HepG2 (cell line): Measurements from ENCODE around the gene ERCC6L2. TPM values are rescaled to one million over a fixed set of nuclear protein-coding genes. Genes with fewer than 3 reads are reported as not detected.

Source experiments
- ATAC-seq: fragments of 200-7000 bp; cut with Tn5 transposase; 3 replicates; pipeline ENCODE4 v1.9.1; 2020; ENCODE audit warnings: mild to moderate bottlenecking, moderate library complexity
- BruUV-seq: library from RNA; stranded (reverse); fragments of 400-500 nt; replicated peaks from 2 replicates; lab custom pipeline; 2021; lab: Mats Ljungman, UMichigan
- CTCF ChIA-PET: fragments of 300-600 bp; formaldehyde crosslinking; extraction: SDS; loops from one replicate; lab custom pipeline; 2021; ENCODE audit warnings: low total read pairs, inconsistent platforms, low intra/inter-chr PET ratio; lab: Yijun Ruan, JAX
- POLR2A ChIA-PET: fragments of 350-600 bp; sonication (Branson Sonifier 250); formaldehyde crosslinking; loops from one replicate; lab custom pipeline; 2020; ENCODE audit warnings: antibody characterized with exemption, inconsistent platforms; lab: Yijun Ruan, JAX
- DNase-seq: peaks from one replicate; pipeline ENCODE4 v3.0.0-alpha.2; 2015; ENCODE audit warnings: low spot score
- FAIRE-seq: peaks from 3 replicates; lab custom pipeline; 2011; peaks lifted over from hg19 to GRCh38; lab: Jason Lieb, UNC
- H2AFZ ChIP-seq: one replicate; pipeline ENCODE4 v1.6.1; 2011; ENCODE audit warnings: low read length, inconsistent platforms
- H3K27ac ChIP-seq: fragments of 300-600 bp; 3 replicates; pipeline ENCODE4 v1.8.0; 2011; ENCODE audit warnings: mixed run types, mild to moderate bottlenecking, mixed read lengths, low read length, inconsistent platforms; ENCODE audit not compliant: insufficient read depth; ENCODE audit errors: extremely low read length
- H3K27me3 ChIP-seq, 2 experiments: fragments of 200-600 bp in 1 of 2; 2 replicates in 1 of 2; 3 replicates in 1 of 2; pipeline versions ENCODE4 v1.6.0 to v1.8.0; 2011; ENCODE audit warnings: low read length in 2 of 2, mild to moderate bottlenecking in 2 of 2, moderate library complexity in 2 of 2, inconsistent platforms in 1 of 2; ENCODE audit not compliant: insufficient read depth in 2 of 2, control insufficient read depth in 1 of 2
- H3K36me3 ChIP-seq, 2 experiments: fragments of 200-600 bp in 1 of 2; replicated peaks in 1 of 2; 2 replicates in 1 of 2; 3 replicates in 1 of 2; pipeline versions ENCODE4 v1.5.1 to v1.8.0; 2011; ENCODE audit warnings: low read length in 2 of 2, inconsistent platforms in 1 of 2; ENCODE audit not compliant: insufficient read depth in 2 of 2, control insufficient read depth in 1 of 2
- H3K4me1 ChIP-seq: 2 replicates; pipeline ENCODE4 v1.5.1; 2012; ENCODE audit warnings: low read length, inconsistent platforms; ENCODE audit not compliant: insufficient read depth
- H3K4me2 ChIP-seq: 2 replicates; pipeline ENCODE4 v1.6.0; 2011; ENCODE audit warnings: low read depth, low read length, inconsistent platforms
- H3K4me3 ChIP-seq, 3 experiments: fragments of 200-600 bp in 1 of 3; sonication (generic), shearing (Covaris generic) in 1 of 3; replicated peaks in 1 of 3; 2 replicates each; pipeline ENCODE4 v1.5.1; 2011 to 2016; ENCODE audit warnings: low read length in 3 of 3, inconsistent platforms in 2 of 3, low read depth in 2 of 3, mild to moderate bottlenecking in 2 of 3, control low read depth in 1 of 3, mixed read lengths in 1 of 3; ENCODE audit not compliant: insufficient read depth in 1 of 3
- H3K79me2 ChIP-seq: one replicate; pipeline ENCODE4 v1.6.1; 2011; ENCODE audit warnings: low read length, inconsistent platforms; ENCODE audit not compliant: insufficient read depth
- H3K9ac ChIP-seq: 2 replicates; pipeline ENCODE4 v1.6.0; 2011; ENCODE audit warnings: mild to moderate bottlenecking, low read depth, low read length, inconsistent platforms; ENCODE audit not compliant: insufficient read depth
- H3K9me3 ChIP-seq: 2 replicates; pipeline ENCODE4 v1.5.1; 2012; ENCODE audit warnings: mild to moderate bottlenecking, low read length
- H4K20me1 ChIP-seq: 2 replicates; pipeline ENCODE4 v1.6.0; 2011; ENCODE audit warnings: inconsistent platforms, mild to moderate bottlenecking, low read length, moderate library complexity; ENCODE audit not compliant: insufficient read depth
- CEBPB ChIP-seq: IDR thresholded peaks from 2 replicates; pipeline ENCODE4 v1.6.1; 2011; ENCODE audit warnings: low read depth, low read length, improper control_type of control experiment, borderline replicate concordance
- ZNF12 ChIP-seq: sonication (generic); formaldehyde crosslinking; IDR thresholded peaks from 2 replicates; pipeline ENCODE4 v1.5.0; 2020; ENCODE audit warnings: missing genetic modification reagents
- ZNF773 ChIP-seq: sonication (generic); formaldehyde crosslinking; IDR thresholded peaks from 2 replicates; pipeline ENCODE4 v1.4.0; 2020; ENCODE audit warnings: missing genetic modification reagents, borderline replicate concordance
- WGBS: methylation state at CpG from one replicate; pipeline ENCODE4 v1.1.6; 2017; ENCODE audit warnings: low lambda C conversion rate; 5-methylcytosine and 5-hydroxymethylcytosine counted together
- in situ Hi-C: cut with HindIII; loops from 2 replicates; pipeline ENCODE4 v1.10.0; 2017; ENCODE audit warnings: low pct_unique_long_range_greater_than_20kb; ENCODE audit not compliant: extremely low pct_ligation_motif_present
- intact Hi-C: fragments of 100-400 bp; cut with micrococcal nuclease; formaldehyde crosslinking; loops from one replicate; pipeline ENCODE4 v1.10.0; 2022; ENCODE audit not compliant: unreplicated experiment
- polyA plus RNA-seq, 8 experiments: library from polyadenylated mRNA; depleted of rRNA in 3 of 8; stranded (reverse) in 7 of 8; unstranded in 1 of 8; fragments of >200 nt; fragmentation: Illumina TruSeq in 4 of 8; extraction: Trizol in 4 of 8; gene quantifications; 2 replicates each; pipeline versions ENCODE4 v1.2.1 to v1.2.3, GENCODE V29; 2011 to 2016; ENCODE audit warnings: low read depth in 4 of 8, missing spikeins in 1 of 8, mixed read lengths in 1 of 8; ENCODE audit not compliant: insufficient read depth in 1 of 8
- total RNA-seq, 5 experiments: library from RNA; depleted of rRNA; stranded (reverse); fragments of >200 nt; fragmentation: Illumina TruSeq; extraction: Trizol; gene quantifications; 2 replicates each; pipeline ENCODE4 v1.2.3, GENCODE V29; 2016; ENCODE audit warnings: low read depth in 1 of 5

Gene ERCC6L2
- total and polyA plus RNA-seq, 2 of the 13 experiments (the other 11 are each of a cell fraction or from before 2014, with no cell fraction given) = 13.4 to 45.9 TPM

GRCh38 chr9:95979446-95979845 lies 104.0 kb downstream of the ERCC6L2 start:
- DNase-seq = no peak
- Histone ChIP-seq H3K36me3 (peaks cover 5 to 9% of the 10 kb centered on the region in 2 experiments; a peak in 2 of 5 replicates), H3K27me3 (no peaks in the 10 kb centered on the region), H2AFZ (no peak overlapping the region), H3K27ac (no peak overlapping the region), H3K4me2 (no peak overlapping the region), H3K9me3 (no peaks in the 10 kb centered on the region), H3K9ac (no peak overlapping the region), H3K79me2 (no peaks in the 10 kb centered on the region), H3K4me3 (no peak overlapping the region), H3K4me1 (no peaks in the 10 kb centered on the region), H4K20me1 (no peaks in the 10 kb centered on the region)
- CTCF ChIA-PET = no interaction called here
- no peak for TF ChIP-seq ZNF773
- POLR2A ChIA-PET = no interaction called here
- intact Hi-C loops = no loop called here
- BruUV-seq = no TSS peak
- in situ Hi-C loops = no loop called here
- FAIRE-seq = no peak
- no peak for ATAC-seq
- WGBS = 96% methylated on average over 4 of the region's 4 CpGs

- FAIRE-seq (no peak), DNase-seq (no peak), ATAC-seq (no peak)
- in situ Hi-C loops (no loop called here), intact Hi-C loops (no loop called here)
- WGBS = 99% methylated on average over 8 of the region's 8 CpGs
- Histone ChIP-seq H4K20me1 (no peaks in the 10 kb centered on the region), H3K9me3 (no peaks in the 10 kb centered on the region), H3K79me2 (no peaks in the 10 kb centered on the region), H3K4me3 (no peak overlapping the region), H3K36me3 (peaks cover 5 to 9% of the 10 kb centered on the region in 2 experiments; a peak in 2 of 5 replicates), H2AFZ (no peak overlapping the region), H3K27me3 (no peaks in the 10 kb centered on the region), H3K4me1 (no peaks in the 10 kb centered on the region), H3K4me2 (no peak overlapping the region), H3K27ac (no peak overlapping the region), H3K9ac (no peak overlapping the region)
- no TSS peak for BruUV-seq
- CTCF ChIA-PET = no interaction called here
- TF ChIP-seq CEBPB = peak; percentile 64; the same call in 1 of the 2 replicates
- TF ChIP-seq ZNF12 (CRISPR knock-in tag) = no peak
- POLR2A ChIA-PET = no interaction called here
Measured at GRCh38 chr9:95980262-95981125, 105.0 kb downstream of the ERCC6L2 start.
